MCF 10A (cell line): Measurements from ENCODE around the gene HDAC7. TPM values are rescaled to one million over a fixed set of nuclear protein-coding genes. Genes with fewer than 3 reads are reported as not detected.

Experiments
- BruUV-seq: library from RNA; stranded (reverse); fragments of 400-500 nt; replicated peaks from 2 replicates; lab custom pipeline; 2021; lab: Mats Ljungman, UMichigan
- CTCF ChIA-PET: fragments of 300-600 bp; sonication (Branson Sonifier 250); formaldehyde crosslinking; extraction: SDS; loops from one replicate; lab custom pipeline; 2021; ENCODE audit warnings: antibody characterized with exemption, inconsistent platforms; lab: Yijun Ruan, JAX
- POLR2A ChIA-PET: fragments of 300-600, 350-650 bp; sonication (Branson Sonifier 250); formaldehyde crosslinking; extraction: SDS; loops from one replicate; lab custom pipeline; 2020; ENCODE audit warnings: antibody characterized with exemption, inconsistent platforms; lab: Yijun Ruan, JAX
- DNase-seq: peaks from one replicate; pipeline ENCODE4 v3.0.0-alpha.2; 2018; ENCODE audit not compliant: unreplicated experiment
- H3K27ac Mint-ChIP-seq: one replicate; pipeline ENCODE4 v1.8.0; 2022; ENCODE audit warnings: mild to moderate bottlenecking, low read depth, mixed read lengths; ENCODE audit not compliant: unreplicated experiment
- H3K27me3 Mint-ChIP-seq: one replicate; pipeline ENCODE4 v1.8.0; 2022; ENCODE audit warnings: mixed read lengths; ENCODE audit not compliant: insufficient read depth, unreplicated experiment
- H3K36me3 Mint-ChIP-seq: one replicate; pipeline ENCODE4 v1.8.0; 2022; ENCODE audit warnings: mild to moderate bottlenecking, moderate library complexity, mixed read lengths; ENCODE audit not compliant: insufficient read depth, unreplicated experiment
- H3K4me1 Mint-ChIP-seq: one replicate; pipeline ENCODE4 v1.8.0; 2022; ENCODE audit warnings: mixed read lengths; ENCODE audit not compliant: insufficient read depth, unreplicated experiment
- H3K4me3 Mint-ChIP-seq: one replicate; pipeline ENCODE4 v1.8.0; 2022; ENCODE audit warnings: mild to moderate bottlenecking, moderate library complexity, mixed read lengths; ENCODE audit not compliant: unreplicated experiment
- H3K9me3 Mint-ChIP-seq: one replicate; pipeline ENCODE4 v1.8.0; 2022; ENCODE audit warnings: mixed read lengths; ENCODE audit not compliant: unreplicated experiment
- CTCF ChIP-seq: fragments of 200-600 bp; IDR thresholded peaks from one replicate; pipeline ENCODE4 v1.8.0; 2022; ENCODE audit warnings: antibody characterized with exemption, mild to moderate bottlenecking; ENCODE audit not compliant: unreplicated experiment
- intact Hi-C: fragments of 100-400 bp; cut with micrococcal nuclease; formaldehyde crosslinking; loops from 2 replicates; pipeline ENCODE4 v1.14.1; 2022
- total RNA-seq: library from RNA; stranded (reverse); gene quantifications from 2 replicates; pipeline ENCODE4 v1.2.3, GENCODE V29; 2022

The HDAC7 gene
- total RNA-seq, 1 experiment from 2014 or later = 80.1 TPM

GRCh38 chr12:47785036-47785886 is 34.4 kb downstream of the HDAC7 start:
- no peaks in the 10 kb centered on the region for H3K27me3 Mint-ChIP-seq
- H3K4me1 Mint-ChIP-seq = peaks cover 12% of the 10 kb centered on the region
- intact Hi-C loops = no loop called here
- ChIA-PET CTCF (interaction anchor here (0.5 to 38.2 kb wide), 8 partner anchors 8 to 71 kb away, joined by 3 to 622 read pairs (median 4); partner anchors contain the start of gene RAPGEF3), POLR2A (no interaction called here)
- no peaks in the 10 kb centered on the region for H3K9me3 Mint-ChIP-seq
- H3K36me3 Mint-ChIP-seq = peaks cover 72% of the 10 kb centered on the region
- TF ChIP-seq CTCF = no peak
- H3K27ac Mint-ChIP-seq = no peak overlapping the region
- no peak overlapping the region for H3K4me3 Mint-ChIP-seq
- BruUV-seq = no TSS peak
- DNase-seq = no peak

- BruUV-seq = no TSS peak
- no peak overlapping the region for H3K4me3 Mint-ChIP-seq
- H3K4me1 Mint-ChIP-seq = peaks cover 12% of the 10 kb centered on the region
- H3K27ac Mint-ChIP-seq = no peak overlapping the region
- ChIA-PET POLR2A (no interaction called here), CTCF (interaction anchor here (0.5 to 38.2 kb wide), 6 partner anchors 9 to 50 kb away, joined by 3 to 843 read pairs (median 38); partner anchors contain the start of gene RAPGEF3)
- intact Hi-C loops = no loop called here
- H3K27me3 Mint-ChIP-seq = no peaks in the 10 kb centered on the region
- no peak for DNase-seq
- peaks cover 61% of the 10 kb centered on the region for H3K36me3 Mint-ChIP-seq
- H3K9me3 Mint-ChIP-seq = no peaks in the 10 kb centered on the region
- no peak for TF ChIP-seq CTCF
Observed at GRCh38 chr12:47783821-47784819, 35.6 kb downstream of the HDAC7 start.

- BruUV-seq = no TSS peak
- H3K4me3 Mint-ChIP-seq = no peak overlapping the region
- ChIA-PET POLR2A (interaction anchor here (0.6 to 1.4 kb wide), 3 partner anchors 34 to 87 kb away, joined by 3 to 6 read pairs (median 4); no protein-coding TSS in a partner anchor), CTCF (interaction anchor here (0.6 to 38.2 kb wide), 6 partner anchors 15 to 70 kb away, joined by 3 to 843 read pairs (median 78); no protein-coding TSS in a partner anchor)
- intact Hi-C loops = no loop called here
- peaks cover 12% of the 10 kb centered on the region for H3K4me1 Mint-ChIP-seq
- H3K9me3 Mint-ChIP-seq = no peaks in the 10 kb centered on the region
- TF ChIP-seq CTCF = no peak
- H3K27me3 Mint-ChIP-seq = no peaks in the 10 kb centered on the region
- DNase-seq = no peak
- peak overlapping the region; percentile 14 for H3K27ac Mint-ChIP-seq
- H3K36me3 Mint-ChIP-seq = peaks cover 52% of the 10 kb centered on the region
Observed at GRCh38 chr12:47783024-47783755, 36.5 kb downstream of the HDAC7 start.
